ENCODE data around the gene PDE6B.

DNA sequence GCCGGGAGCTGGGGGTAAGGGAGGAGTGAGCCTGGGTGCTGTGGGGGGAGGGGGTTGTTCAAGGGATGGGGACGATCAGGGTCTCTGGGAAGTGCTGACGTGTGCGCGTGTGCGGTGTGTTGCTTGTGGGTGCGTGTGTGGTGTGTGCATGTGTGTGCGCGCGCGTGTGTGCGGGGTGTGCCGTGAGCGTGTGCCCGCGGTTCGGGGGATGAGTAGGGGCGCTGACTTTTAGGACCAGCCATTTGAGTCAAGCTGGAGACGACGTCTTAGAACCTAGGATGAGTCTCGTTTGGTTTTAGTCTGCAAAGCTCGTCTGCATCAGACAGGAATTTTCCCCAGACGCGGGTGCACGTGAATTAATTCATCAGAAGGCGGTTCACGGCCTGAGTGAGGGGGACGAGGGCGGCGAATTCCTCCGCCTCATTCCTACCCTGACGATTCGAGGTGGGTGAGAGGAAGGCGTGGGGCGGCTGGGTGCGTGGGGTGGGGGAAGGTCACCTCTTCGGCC, 48.3 kb upstream of the PDE6B start:
- TF ChIP-seq, protein P1, sequence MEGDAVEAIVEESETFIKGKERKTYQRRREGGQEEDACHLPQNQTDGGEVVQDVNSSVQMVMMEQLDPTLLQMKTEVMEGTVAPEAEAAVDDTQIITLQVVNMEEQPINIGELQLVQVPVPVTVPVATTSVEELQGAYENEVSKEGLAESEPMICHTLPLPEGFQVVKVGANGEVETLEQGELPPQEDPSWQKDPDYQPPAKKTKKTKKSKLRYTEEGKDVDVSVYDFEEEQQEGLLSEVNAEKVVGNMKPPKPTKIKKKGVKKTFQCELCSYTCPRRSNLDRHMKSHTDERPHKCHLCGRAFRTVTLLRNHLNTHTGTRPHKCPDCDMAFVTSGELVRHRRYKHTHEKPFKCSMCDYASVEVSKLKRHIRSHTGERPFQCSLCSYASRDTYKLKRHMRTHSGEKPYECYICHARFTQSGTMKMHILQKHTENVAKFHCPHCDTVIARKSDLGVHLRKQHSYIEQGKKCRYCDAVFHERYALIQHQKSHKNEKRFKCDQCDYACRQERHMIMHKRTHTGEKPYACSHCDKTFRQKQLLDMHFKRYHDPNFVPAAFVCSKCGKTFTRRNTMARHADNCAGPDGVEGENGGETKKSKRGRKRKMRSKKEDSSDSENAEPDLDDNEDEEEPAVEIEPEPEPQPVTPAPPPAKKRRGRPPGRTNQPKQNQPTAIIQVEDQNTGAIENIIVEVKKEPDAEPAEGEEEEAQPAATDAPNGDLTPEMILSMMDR (IDR thresholded peaks at IDR 0.05), result no peak
- TF ChIP-seq POLR2A (IDR thresholded peaks at IDR 0.05) (no peak), EP300 (IDR thresholded peaks at IDR 0.05) (no peak)
